ENCODE data around the gene SLC2A8.

Gene SLC2A8

DNA sequence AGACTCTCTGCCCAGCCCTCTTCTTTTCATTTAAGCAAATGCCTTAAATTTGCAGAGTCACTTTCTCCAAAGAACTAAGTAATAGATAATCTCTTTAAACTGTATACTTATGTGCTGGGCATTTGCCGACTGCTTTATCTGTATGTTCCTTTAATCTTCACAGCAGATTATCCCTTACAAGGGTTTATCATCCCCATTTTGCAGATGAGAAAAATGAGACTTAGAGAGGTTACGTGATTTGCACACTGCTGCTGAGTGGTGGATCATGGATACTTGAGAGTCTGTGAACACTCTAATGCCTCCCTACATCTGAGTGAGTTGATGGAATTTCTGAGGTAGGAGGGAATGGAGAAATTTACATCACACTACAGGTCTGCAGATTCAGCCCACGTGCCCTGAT, 31.4 kb downstream of the SLC2A8 start:
- DNase-seq (ENCODE audit: low read depth in 2 of 2, low spot score in 1 of 2), result no peak

DNA sequence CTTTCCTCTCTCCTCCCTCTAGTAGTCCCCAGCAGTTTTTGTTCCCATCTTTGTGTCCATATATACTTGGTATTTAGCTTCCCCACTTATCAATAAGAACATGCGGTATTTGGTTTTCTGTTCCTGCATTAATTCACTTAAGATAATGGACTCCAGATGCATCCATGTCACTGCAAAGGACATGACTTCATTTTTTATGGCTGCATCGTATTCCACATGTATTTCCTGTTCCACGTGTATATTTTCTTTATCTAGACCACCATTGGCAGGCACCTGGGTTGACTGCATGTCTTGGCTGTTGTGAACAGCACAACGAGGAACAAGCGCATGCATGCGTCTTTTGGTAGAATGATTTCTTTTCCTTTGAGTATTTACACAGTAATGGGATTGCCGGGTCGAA, 33.4 kb downstream of the SLC2A8 start:
- no peak for DNase-seq (ENCODE audit: low read depth in 2 of 2, low spot score in 1 of 2)

DNA sequence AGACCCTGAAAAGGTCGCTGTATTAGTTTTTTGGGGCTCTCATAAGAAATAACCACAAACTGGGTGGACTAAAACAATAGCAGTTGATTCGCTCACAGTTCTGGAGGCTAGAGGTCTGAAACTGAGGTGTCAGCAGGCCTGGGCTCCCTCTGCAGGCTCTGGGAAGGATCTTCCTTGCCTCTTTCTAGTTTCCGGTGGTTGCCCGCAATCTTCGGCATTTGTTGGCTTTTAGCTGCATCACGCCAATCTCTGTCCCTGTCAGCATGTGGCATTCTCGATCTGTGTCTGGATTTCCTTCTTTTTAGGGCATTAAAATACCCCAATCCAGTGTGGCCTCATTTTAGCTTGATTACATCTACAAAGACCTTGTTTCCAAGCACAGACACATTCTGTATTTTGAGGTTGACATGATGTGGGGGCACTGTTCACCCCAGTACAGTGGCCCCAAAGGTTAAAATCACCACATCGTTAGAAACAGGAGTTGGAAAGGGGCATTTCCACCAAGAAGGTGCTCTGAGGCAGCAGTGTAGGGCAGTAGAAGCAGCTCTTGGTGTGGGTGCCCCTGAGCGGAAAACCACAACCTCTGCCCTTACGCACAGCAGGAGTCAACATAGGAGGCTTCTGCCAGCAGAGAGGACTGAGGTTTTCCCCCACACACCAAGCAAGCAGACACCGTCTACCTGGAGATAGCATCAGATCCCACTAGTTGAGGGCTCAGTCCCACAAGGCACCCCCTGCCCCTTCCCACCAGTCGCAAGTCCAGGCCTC, 40.7 kb downstream of the SLC2A8 start:
- no peak for DNase-seq (ENCODE audit: low read depth in 2 of 2, low spot score in 1 of 2)

DNA sequence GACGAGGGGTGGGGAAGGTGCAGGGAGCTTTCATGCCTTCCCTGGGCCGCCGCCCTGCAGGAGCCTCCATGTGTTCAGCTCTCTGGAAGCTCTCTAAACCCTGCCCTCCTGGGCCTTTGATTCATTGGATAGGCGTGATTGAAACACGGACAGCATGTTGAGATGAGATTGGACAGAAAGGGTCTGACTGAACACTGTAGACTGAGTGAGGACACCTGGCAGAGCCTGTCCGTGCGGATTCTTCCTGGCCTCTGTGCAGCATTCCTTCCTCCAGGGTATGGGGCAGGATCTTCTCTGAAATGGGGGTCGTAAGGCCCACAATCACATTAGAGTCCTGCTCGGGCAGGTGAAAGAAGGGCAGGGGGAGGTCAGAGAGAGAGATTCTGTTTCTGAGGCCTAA, 41.4 kb downstream of the SLC2A8 start:
- DNase-seq (ENCODE audit: low read depth in 2 of 2, low spot score in 1 of 2), result no peak

DNA sequence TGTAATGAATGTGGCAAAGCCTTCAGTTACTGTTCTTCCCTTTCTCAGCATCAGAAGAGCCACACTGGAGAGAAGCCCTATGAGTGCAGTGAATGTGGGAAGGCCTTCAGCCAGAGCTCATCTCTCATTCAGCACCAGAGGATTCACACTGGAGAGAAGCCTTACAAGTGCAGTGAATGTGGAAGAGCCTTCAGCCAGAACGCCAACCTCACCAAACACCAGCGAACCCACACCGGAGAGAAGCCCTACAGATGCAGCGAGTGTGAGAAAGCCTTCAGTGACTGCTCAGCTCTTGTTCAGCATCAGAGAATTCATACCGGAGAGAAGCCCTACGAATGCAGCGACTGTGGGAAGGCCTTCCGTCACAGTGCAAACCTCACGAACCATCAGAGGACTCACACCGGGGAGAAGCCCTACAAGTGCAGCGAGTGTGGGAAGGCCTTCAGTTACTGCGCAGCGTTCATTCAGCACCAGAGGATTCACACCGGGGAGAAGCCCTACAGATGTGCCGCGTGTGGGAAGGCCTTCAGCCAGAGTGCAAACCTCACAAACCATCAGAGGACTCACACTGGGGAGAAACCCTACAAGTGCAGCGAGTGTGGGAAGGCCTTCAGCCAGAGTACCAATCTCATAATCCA, 47.4 kb downstream of the SLC2A8 start:
- DNase-seq (ENCODE audit: low read depth in 2 of 2, low spot score in 1 of 2), result no peak

DNA sequence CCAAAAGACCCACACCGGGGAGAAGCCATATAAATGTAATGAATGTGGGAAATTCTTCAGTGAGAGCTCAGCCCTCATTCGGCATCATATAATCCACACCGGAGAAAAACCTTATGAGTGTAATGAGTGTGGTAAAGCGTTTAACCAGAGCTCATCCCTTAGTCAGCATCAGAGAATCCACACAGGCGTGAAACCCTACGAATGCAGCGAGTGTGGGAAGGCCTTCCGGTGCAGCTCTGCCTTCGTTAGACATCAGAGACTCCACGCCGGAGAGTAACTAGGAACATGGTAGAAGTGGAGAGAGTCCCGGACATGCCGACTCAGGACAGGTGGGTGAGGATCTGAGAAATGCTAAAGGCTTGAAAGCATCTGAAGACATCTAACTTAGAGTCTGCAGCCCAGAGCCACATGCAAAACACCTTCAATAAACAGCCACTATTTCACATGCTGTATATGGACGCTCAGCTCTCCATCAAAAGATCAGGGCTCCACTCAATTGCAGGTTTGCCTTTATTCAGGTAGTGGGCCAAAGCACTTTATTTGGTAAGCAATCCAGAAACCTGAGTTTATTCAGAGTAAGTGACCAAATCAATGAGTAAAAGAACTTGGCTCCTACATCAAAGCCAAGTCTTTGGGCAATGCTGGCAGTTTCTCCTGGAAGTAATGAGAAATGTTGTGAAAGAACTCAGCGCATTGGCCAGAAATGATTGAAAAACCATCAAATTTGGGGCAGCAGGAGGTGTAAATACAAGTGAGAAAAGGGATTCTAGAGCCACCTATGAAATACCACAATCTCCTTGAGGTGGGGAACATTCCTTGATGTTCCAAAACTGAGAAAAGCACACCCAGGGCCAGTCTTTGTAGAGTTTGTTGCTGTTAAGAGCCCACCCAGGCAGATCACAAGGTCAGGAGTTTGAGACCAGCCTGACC, 48.2 kb downstream of the SLC2A8 start:
- no peak for DNase-seq (ENCODE audit: low read depth in 2 of 2, low spot score in 1 of 2)

DNA sequence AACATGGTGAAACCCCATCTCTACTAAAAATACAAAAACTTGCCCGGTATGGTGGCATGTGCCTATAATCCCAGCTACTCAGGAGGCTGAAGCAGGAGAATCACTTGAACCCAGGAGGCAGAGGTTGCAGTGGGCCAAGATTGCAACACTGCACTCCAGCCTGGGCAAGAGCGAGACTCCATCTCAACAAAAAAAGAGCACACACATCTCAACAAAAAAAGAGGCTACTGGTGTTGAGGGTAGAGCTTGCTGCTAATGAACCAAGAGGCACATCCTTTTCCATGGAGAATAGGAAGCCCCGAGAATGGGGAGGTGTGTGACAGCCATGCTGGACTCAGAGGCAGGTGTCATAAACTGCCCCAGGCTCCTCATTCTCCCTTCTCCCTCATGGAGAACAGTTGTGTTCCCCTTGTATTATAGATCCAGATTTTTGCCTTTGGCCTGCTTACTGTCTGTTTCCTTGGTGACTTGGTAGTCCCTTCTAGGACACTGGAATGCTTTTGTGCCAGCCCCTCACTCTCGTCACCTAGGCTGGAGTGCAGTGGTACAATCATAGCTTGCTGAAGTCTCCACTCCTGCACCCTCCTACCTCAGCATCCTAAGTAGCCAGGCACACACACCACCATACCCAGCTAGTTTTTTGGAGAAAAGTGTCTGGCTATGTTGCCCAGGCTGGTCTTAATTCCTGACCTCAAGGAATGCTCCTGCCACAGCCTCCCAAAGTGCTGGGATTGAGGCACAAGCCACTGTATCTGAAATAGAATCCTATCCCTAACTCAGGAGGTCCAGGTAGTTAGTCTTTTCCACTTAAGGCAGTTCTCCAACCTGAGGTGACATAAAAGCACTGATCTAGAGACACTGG, 49.1 kb downstream of the SLC2A8 start:
- DNase-seq (ENCODE audit: low read depth in 2 of 2, low spot score in 1 of 2), result no peak

DNA sequence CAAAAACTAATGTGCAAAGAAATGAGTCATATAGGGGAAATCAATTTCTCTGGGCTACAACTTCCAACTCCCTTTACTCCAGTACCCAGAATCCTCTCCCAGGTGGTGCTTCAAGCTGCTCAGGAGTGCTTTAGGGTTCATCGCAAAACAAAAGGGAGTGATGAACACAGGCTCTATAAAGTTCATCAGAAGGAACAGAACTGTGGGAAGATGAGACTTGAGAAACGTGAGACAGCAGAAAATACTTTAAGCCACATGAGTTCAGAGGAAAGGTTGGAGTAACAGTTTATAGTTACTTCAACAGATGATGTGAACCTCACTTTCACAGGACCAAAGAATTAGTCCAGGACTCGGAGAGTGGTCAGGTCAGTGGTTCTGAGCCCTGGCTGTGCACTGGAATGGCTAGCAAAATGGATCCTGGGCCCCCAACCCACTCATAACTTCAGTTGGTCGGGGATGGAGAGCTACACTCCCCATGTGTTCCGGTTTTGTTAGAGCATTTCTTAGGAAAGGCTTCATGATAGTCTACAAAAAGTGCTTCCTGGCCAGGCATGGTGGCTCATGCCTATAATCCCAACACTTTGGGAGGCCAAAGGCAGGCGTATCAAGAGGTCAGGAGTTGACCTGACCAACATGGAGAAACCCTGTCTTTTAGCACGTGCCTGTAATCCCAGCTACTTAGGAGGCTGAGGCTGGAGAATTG, 49.9 kb downstream of the SLC2A8 start:
- no peak for DNase-seq (ENCODE audit: low read depth in 2 of 2, low spot score in 1 of 2)

DNA sequence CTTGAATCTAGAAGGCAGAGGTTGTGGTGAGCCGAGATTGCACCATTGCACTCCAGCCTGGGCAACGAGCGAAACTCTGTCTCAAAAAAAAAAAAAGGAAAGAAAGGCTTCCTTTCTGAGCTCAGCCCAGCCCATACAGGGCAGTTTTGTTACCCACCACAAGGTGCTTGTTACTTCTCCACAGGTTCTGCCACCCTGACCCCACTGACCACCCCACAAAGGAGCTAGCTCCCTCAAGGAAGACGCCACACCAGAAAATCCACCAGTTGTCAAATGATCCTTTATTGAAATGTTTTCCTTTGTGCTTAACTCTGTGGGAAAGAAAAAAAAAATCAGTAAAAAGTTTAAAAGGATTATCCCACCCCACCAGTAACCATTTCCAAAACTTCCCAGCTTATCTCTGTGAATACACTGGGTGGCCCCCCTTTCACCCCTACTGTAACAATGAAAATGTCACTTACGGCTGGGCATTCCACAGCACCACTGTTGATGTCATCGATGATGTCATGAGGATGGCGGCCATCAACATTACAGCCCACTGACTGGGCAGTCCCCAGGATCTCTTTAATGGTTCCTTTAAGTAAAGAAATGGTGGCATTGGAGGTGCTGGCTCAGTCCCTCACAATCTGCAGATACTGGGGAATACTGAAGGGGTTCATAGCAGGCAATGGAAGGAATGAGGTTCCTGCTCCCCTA, 50.6 kb downstream of the SLC2A8 start:
- no peak for DNase-seq (ENCODE audit: low read depth in 2 of 2, low spot score in 1 of 2)

DNA sequence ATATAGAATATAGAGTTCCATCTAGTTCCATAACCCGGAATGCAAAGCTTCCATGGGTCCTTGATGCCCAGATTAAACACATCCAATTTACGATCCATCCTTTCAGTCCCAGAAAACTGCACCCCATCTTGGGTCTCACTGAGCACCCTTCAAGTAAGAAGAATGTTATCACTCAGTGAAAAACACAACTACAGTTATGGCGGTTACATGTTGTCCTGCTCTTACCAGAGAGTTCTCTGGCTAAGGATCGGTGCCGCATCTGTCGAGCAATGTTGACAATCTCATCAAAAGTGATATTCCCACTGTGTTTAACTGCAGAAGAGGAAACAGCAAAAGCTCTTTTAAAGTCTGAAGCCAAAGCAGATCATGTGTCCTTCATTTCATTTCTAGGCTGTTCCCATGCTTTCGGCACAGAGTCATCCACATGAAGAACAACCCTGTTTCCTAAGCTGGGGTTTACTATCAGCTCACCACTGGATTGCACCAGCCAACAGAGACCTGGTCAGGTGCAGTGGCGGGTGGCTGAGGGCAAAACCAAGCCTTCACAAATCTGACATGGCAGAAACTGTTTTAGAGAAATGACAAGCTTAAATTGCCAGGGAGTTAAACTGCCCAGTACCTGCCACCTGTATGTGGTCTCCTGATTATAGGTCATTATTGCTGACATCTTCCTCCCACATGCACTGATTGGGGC, 51.3 kb downstream of the SLC2A8 start:
- no peak for DNase-seq (ENCODE audit: low read depth in 2 of 2, low spot score in 1 of 2)

DNA sequence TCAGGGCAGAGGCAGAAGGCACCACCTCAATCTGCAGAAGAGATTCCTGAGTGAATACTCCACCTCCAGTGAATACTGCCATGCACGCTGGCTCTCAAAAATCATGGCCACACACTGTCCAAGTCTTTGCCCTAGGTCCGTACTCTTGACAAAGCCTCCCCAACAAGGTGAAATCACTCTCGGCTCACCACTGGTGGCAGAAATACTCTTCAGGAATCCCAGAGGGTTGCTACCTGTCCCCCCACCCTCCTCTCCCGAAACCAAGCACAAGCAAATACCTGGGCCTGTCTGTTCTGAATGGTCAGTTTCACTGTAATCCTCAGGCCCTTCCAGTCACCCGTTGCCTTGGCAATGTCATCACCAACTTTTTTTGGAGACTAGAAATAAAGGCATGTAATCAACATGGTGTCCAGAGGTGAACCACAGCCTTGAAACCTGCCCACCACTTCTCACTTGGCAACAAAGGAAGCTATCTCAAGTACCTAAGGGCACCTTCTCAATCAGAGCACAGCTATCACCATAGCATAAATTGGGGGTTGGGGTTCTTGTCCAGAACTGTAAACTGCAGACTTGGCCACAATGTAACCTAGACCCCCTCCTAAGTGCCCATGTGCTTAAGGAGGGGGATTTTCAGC, 52.5 kb downstream of the SLC2A8 start:
- no peak for DNase-seq (ENCODE audit: low read depth in 2 of 2, low spot score in 1 of 2)

DNA sequence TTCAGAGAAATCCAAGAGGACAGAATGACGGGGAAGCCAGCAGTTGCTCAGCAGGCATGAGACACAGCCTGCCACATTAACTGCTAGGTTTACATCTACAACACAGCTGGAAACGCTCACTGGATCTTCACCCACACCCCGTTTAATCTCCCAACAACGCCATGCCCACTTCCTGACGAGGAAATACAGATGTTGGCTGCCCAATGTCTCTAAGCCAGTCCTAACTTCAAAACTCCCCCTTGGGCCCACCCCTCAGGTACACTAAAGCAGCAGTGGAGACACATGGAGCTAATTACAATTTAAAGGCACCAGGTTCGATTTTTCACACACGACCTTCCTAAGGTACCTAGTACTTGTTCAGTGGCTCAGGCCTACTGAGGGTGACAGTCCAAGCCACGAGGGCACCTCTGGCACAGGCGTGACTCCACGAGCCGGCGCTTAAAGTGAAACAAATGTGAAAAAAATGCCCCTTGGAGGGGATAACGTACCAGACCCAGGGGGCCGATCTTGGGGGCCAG, 53.3 kb downstream of the SLC2A8 start:
- no peak for DNase-seq (ENCODE audit: low read depth in 2 of 2, low spot score in 1 of 2)

DNA sequence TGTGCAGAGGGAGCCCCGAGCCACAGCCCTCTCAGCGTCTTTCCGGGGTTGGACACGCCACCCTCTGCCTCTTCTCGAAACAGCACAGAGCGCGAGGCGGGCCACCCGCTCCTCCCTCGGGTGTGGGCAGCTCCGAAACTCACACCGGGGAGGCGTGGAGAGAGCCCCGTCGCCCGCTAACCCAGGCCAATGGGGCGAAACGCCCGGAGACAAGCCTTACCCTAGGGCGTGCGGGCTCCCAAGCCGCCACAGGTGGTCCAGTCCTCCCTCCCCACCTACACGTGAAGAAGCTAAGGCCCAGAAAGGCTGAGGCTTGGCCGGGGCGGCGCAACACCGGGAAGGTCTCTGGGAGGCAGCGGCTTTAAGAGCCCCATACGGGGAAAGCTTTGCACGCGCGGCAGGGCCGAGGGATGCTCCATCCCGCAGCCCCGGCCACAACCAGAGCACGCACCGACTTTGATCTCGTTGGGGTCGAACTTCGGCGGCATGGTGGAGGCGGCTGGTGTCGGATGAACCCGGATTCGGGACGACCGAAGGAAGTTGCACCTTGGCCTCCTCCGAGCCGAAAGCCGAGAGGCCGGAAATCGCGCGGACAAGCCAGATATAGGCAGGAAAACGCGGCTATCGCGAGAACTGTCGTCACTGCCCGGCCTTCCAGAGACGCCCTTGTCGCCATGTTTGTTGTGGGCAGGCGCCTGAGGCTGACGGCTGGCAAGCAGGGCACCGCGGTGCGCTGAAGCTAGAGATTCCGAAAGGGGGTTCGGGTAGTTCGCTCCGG, 54.0 kb downstream of the SLC2A8 start, which contains the start of the genes LRSAM1 and RPL12:
Gene LRSAM1 (plus strand): TSS at position 681 of the 778 bp plus-strand sequence. CDS start 3,018 bp downstream, outside the sequence.
Gene RPL12 (minus strand): TSS at position 577 of the 778 bp plus-strand sequence. CDS start 89 bp downstream, at position 488.
- peak; percentile 98 to 99 for DNase-seq (ENCODE audit: low read depth in 2 of 2, low spot score in 1 of 2)

DNA sequence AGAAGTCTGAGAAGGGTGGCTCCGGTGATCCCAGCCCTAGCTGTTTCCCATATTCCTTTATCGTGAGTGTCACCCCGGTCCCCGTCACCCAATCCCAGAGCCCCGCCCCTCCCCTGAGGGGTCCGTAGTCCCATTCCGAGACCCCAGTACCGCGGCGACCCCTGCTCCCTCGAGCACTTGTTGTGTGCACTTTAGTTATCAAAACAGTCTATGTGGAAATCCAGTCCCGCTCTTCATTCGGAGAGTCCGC, 54.6 kb downstream of the SLC2A8 start:
- no peak for DNase-seq (ENCODE audit: low read depth in 2 of 2, low spot score in 1 of 2)

DNA sequence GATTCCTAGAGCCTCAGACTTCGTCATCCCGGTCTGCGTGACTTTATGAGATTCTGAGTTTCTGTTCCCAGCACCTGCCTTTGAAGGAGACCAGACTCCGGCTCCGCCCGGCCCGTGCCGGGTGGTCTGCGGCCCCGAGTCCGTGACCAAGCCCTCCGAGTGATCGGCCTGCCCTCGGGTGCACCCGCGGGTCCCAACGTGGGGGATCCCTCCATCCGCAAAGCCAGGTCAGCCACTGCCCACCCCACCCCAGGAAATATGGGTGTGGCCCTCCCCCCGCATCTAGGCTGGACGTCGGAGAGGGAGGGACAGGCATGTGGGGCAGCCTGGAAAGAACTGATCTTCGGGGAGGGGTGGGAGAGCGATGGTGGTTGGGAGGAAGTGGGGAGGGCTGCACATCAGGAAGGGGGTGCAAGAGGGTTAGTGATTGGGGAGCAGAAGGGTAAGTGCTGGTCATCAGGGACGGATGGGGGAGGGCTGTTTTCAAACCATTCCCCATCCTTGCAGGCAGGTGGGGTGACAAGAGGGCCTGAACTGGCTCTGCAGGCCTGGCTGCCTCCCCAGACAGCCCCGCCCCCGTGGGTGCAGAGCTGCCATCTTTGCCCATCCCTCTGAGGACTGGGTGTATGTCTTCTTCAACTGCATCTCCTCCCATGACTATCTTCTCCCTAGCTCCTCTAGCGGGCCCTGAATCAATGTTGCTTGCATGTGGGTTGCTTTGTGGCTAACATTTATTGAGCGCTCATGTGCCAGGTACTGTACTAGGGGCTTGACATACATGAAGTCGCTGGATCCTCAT, 55.1 kb downstream of the SLC2A8 start:
- DNase-seq (ENCODE audit: low read depth in 2 of 2, low spot score in 1 of 2), result peak in 1 of 2 donors; percentile 10

DNA sequence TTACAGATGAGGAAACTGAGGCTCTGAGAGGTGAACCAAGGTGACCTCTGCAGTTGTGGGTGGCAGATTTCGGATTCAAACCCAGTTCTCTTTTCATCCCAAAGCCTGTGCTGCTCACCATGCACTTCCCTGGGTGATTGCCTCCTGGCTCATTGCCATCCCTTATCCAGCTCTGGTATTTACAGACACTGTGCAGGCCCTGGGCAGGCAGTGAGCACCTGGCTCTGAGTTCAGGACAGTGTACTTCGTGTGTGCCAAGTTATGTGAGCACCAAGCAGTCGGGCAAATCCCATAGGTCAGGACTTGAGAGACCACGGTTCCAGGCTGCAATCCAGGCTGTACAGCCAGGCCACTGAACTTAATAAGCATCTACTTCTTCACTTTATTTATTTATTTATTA, 55.7 kb downstream of the SLC2A8 start:
- DNase-seq (ENCODE audit: low read depth in 2 of 2, low spot score in 1 of 2), result no peak
